ENCODE measurements around the gene ZBTB44.

Gene ZBTB44

GRCh38 chr11:130315354-130315970, 745 bp upstream of the ZBTB44 start:
- Histone ChIP-seq H3K4me1 (ENCODE audit: control insufficient read depth in 1 of 2, insufficient read depth in 1 of 2, low read depth in 1 of 2, low read length in 1 of 2) (peaks cover 28 to 32% of the 10 kb centered on the region in 2 experiments), H3K36me3 (no peaks in the 10 kb centered on the region), H3K27me3 (no peaks in the 10 kb centered on the region), H3K9me3 (no peaks in the 10 kb centered on the region), H3K27ac (peak overlapping the region; percentile 96), H3K4me3 (ENCODE audit: low read depth in 1 of 2, low read length in 1 of 2) (peak overlapping the region; percentile 86 to 88)
- TF ChIP-seq CTCF (IDR thresholded peaks at IDR 0.05), result no peak

- peak overlapping the region; percentile 86 to 88 for H3K4me3 ChIP-seq (ENCODE audit: low read depth in 1 of 2, low read length in 1 of 2)
- TF ChIP-seq CTCF (IDR thresholded peaks at IDR 0.05), result no peak
These were observed 450 bp downstream of the ZBTB44 start for GRCh38 chr11:130314184-130314749.

GRCh38 chr11:130313383-130314183, 1.1 kb downstream of the ZBTB44 start:
- Histone ChIP-seq H3K4me3 (ENCODE audit: low read depth in 1 of 2, low read length in 1 of 2) (peak overlapping the region; percentile 86 to 88), H3K36me3 (no peaks in the 10 kb centered on the region), H3K27me3 (no peaks in the 10 kb centered on the region), H3K9me3 (no peaks in the 10 kb centered on the region), H3K27ac (peak overlapping the region; percentile 96), H3K4me1 (ENCODE audit: control insufficient read depth in 1 of 2, insufficient read depth in 1 of 2, low read depth in 1 of 2, low read length in 1 of 2) (peaks cover 37 to 40% of the 10 kb centered on the region in 2 experiments)
- TF ChIP-seq CTCF (IDR thresholded peaks at IDR 0.05), result no peak

More at GRCh38 chr11:130314184-130314749, 450 bp downstream of the ZBTB44 start:
- Histone ChIP-seq H3K4me1 (ENCODE audit: control insufficient read depth in 1 of 2, insufficient read depth in 1 of 2, low read depth in 1 of 2, low read length in 1 of 2) (peaks cover 32 to 33% of the 10 kb centered on the region in 2 experiments), H3K27me3 (no peaks in the 10 kb centered on the region), H3K36me3 (no peaks in the 10 kb centered on the region), H3K27ac (peak overlapping the region; percentile 96), H3K9me3 (no peaks in the 10 kb centered on the region)

- Histone ChIP-seq H3K4me1 (ENCODE audit: control insufficient read depth in 1 of 2, insufficient read depth in 1 of 2, low read depth in 1 of 2, low read length in 1 of 2) (peaks cover 49 to 50% of the 10 kb centered on the region in 2 experiments), H3K27ac (no peak overlapping the region), H3K36me3 (no peaks in the 10 kb centered on the region), H3K4me3 (ENCODE audit: low read depth in 1 of 2, low read length in 1 of 2) (no peak overlapping the region), H3K27me3 (no peaks in the 10 kb centered on the region), H3K9me3 (no peaks in the 10 kb centered on the region)
- TF ChIP-seq CTCF (IDR thresholded peaks at IDR 0.05), result no peak
These were observed 2.7 kb downstream of the ZBTB44 start for GRCh38 chr11:130312046-130312445.

- no peaks in the 10 kb centered on the region for H3K36me3 ChIP-seq
- no peak overlapping the region for H3K4me3 ChIP-seq (ENCODE audit: low read depth in 1 of 2, low read length in 1 of 2)
- peaks cover 46 to 48% of the 10 kb centered on the region in 2 experiments for H3K4me1 ChIP-seq (ENCODE audit: control insufficient read depth in 1 of 2, insufficient read depth in 1 of 2, low read depth in 1 of 2, low read length in 1 of 2)
- H3K27me3 ChIP-seq, result no peaks in the 10 kb centered on the region
- no peak overlapping the region for H3K27ac ChIP-seq
- no peak for TF ChIP-seq CTCF (IDR thresholded peaks at IDR 0.05)
- no peaks in the 10 kb centered on the region for H3K9me3 ChIP-seq
These were observed 4.1 kb downstream of the ZBTB44 start for GRCh38 chr11:130310622-130311021.

Data from neutrophil (primary cell).